CD4-positive, alpha-beta T cell (primary cell): ENCODE measurements around the gene IGSF23. TPM values are rescaled to one million over a fixed set of nuclear protein-coding genes. Genes with fewer than 3 reads are reported as not detected.

Experiments used
- ATAC-seq: fragments of 200-7000 bp; cut with Tn5 transposase; one replicate; pipeline ENCODE4 v1.10.0; 2022; ENCODE audit warnings: mild to moderate bottlenecking; ENCODE audit not compliant: poor library complexity
- CTCF ChIA-PET: fragments of 350-600 bp; sonication (Branson Sonifier 250); formaldehyde crosslinking; loops from one replicate; lab custom pipeline; 2021; ENCODE audit warnings: antibody characterized with exemption, inconsistent platforms; lab: Charles Lee
- POLR2A ChIA-PET: fragments of 350-600 bp; sonication (Branson Sonifier 250); formaldehyde crosslinking; loops from one replicate; lab custom pipeline; 2021; ENCODE audit warnings: antibody characterized with exemption, inconsistent platforms; lab: Charles Lee
- DNase-seq, 14 experiments: peaks; one replicate each; pipeline ENCODE4 v3.0.0-alpha.2; 2013 to 2020; ENCODE audit warnings: mixed read lengths in 2 of 14
- H3K27ac ChIP-seq, 2 donors: one replicate each; pipeline versions ENCODE4 v1.5.1 to v1.7.0; 2013; ENCODE audit warnings: low read length in 2 of 2, low read depth in 1 of 2, mild to moderate bottlenecking in 1 of 2
- H3K27me3 ChIP-seq, 2 experiments: 1 replicate in 1 of 2; 2 replicates in 1 of 2; pipeline versions ENCODE4 v1.6.1 to v1.7.0; 2013; ENCODE audit warnings: low read length in 2 of 2, control low read depth in 1 of 2, mild to moderate bottlenecking in 1 of 2, moderate library complexity in 1 of 2; ENCODE audit not compliant: insufficient read depth in 2 of 2, control insufficient read depth in 1 of 2
- H3K36me3 ChIP-seq: one replicate; pipeline ENCODE4 v1.6.1; 2013; ENCODE audit warnings: low read length, control low read depth; ENCODE audit not compliant: insufficient read depth
- H3K4me1 ChIP-seq: one replicate; pipeline ENCODE4 v1.6.1; 2013; ENCODE audit warnings: low read length, control low read depth; ENCODE audit not compliant: insufficient read depth
- H3K4me3 ChIP-seq: one replicate; pipeline ENCODE4 v1.5.1; 2013; ENCODE audit warnings: mild to moderate bottlenecking, low read length, moderate library complexity
- H3K9me3 ChIP-seq, 2 experiments: 1 replicate in 1 of 2; 2 replicates in 1 of 2; pipeline versions ENCODE4 v1.6.1 to v1.7.0; 2013; ENCODE audit warnings: low read length in 2 of 2, mild to moderate bottlenecking in 2 of 2, control low read depth in 1 of 2, moderate library complexity in 1 of 2; ENCODE audit not compliant: control insufficient read depth in 1 of 2, insufficient read depth in 1 of 2
- H3K27ac Mint-ChIP-seq: one replicate; pipeline ENCODE4 v1.8.0; 2020; ENCODE audit warnings: mixed read lengths
- H3K27me3 Mint-ChIP-seq: one replicate; pipeline ENCODE4 v1.8.0; 2021; ENCODE audit warnings: mixed read lengths
- H3K36me3 Mint-ChIP-seq: one replicate; pipeline ENCODE4 v1.8.0; 2021; ENCODE audit warnings: low read depth, mixed read lengths
- H3K4me1 Mint-ChIP-seq: one replicate; pipeline ENCODE4 v1.8.0; 2021; ENCODE audit warnings: low read depth, mixed read lengths
- H3K4me3 Mint-ChIP-seq: one replicate; pipeline ENCODE4 v1.8.0; 2020; ENCODE audit warnings: mild to moderate bottlenecking, mixed read lengths
- H3K9me3 Mint-ChIP-seq: one replicate; pipeline ENCODE4 v1.8.0; 2020; ENCODE audit warnings: mixed read lengths
- CTCF ChIP-seq: fragments of 200-600 bp; IDR thresholded peaks from one replicate; pipeline ENCODE4 v1.8.0; 2022; ENCODE audit warnings: antibody characterized with exemption, mild to moderate bottlenecking
- intact Hi-C, 2 experiments: fragments of 100-400 bp; cut with DNase I in 1 of 2; cut with micrococcal nuclease in 1 of 2; formaldehyde crosslinking; loops; one replicate each; pipeline versions ENCODE4 v1.15.1 to v1.9.0; 2023 to 2025; cut with DNase I, micrococcal nuclease
- total RNA-seq, 174 experiments: library from RNA in 2 of 174; stranded (reverse) in 2 of 174; gene quantifications; one replicate each; pipeline ENCODE4 v1.2.3 and lab custom pipeline; 2021 to 2026

Gene IGSF23
- total RNA-seq, 2 experiments from 2014 or later = not detected

DNA sequence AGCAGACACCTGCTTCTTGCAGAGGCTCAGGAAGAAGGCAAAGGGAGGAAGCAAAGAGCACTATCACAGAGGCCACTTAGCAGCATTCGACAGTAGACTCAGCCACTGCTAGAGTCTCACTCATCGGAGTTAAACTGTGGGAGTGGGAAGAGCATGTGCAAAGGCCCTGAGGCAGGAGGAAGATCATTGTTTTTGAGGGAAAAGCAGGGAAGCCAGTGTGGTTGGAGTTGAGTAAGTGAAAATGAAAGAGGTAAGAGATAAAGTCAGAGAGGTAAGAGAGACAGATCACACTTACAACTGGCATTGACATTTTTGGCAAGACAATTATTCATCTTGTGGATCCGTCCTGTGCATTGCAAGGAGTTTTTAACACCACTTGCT, 42.8 kb upstream of the IGSF23 start:
- Mint-ChIP-seq H3K27me3 (peaks cover 12% of the 10 kb centered on the region), H3K36me3 (no peaks in the 10 kb centered on the region), H3K4me1 (no peaks in the 10 kb centered on the region), H3K9me3 (no peaks in the 10 kb centered on the region), H3K27ac (no peak overlapping the region), H3K4me3 (no peak overlapping the region)
- DNase-seq (no peak), ATAC-seq (no peak)
- intact Hi-C loops = loop anchor here in 1 of 2 experiments (2.0 kb wide), 1 partner anchor 88 kb away; no protein-coding TSS in a partner anchor
- POLR2A ChIA-PET = no interaction called here
- H3K9me3 ChIP-seq = peaks cover 0 to 10% of the 10 kb centered on the region in 2 experiments
- no peak overlapping the region for H3K27ac ChIP-seq
- no peaks in the 10 kb centered on the region for H3K36me3 ChIP-seq
- no peaks in the 10 kb centered on the region for H3K4me1 ChIP-seq
- no peak overlapping the region for H3K4me3 ChIP-seq
- TF ChIP-seq CTCF = no peak
- H3K27me3 ChIP-seq = peaks cover 0 to 4% of the 10 kb centered on the region in 2 experiments
- CTCF ChIA-PET = interaction anchor here (0.9 to 1.1 kb wide), 2 partner anchors 87 to 201 kb away, joined by 3 read pairs; no protein-coding TSS in a partner anchor

DNA sequence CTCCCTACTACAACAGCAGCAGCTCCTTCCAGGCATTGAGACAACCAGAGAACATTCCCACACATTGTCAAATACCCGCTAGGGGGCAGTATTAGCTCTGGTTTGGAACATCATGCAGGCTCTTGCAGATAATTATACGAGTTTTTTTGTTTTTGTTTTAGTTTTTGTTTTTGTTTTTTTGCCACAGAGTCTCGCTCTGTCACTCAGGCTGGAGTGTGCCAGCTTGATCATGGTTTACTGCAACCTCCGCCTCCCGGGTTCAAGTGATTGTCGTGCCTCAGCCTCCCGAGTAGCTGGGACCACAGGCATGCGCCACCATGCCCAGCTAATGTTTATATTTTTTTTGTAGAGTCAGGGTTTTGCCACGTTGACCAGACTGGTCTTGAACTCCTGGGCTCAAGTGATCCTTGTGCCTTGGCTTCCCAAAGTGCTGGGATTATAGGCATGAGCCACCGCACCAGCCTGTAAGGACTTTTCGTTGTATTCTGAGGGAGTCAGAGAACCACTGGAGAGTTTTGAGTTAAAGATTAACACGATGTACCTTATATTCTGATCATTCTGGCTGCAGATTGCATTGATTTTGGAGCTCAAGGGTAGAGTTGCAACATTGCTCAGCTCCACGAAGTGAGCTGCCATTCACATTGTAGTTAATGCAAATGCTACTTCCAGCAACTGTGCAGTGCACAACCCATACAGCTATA, 42.2 kb upstream of the IGSF23 start:
- CTCF ChIA-PET = interaction anchor here (0.9 to 1.1 kb wide), 2 partner anchors 86 to 200 kb away, joined by 3 read pairs; no protein-coding TSS in a partner anchor
- DNase-seq (peak in 11 of 14 experiments; percentile 2 to 71 (median 23)), ATAC-seq (no peak)
- Histone ChIP-seq H3K27me3 (no peaks in the 10 kb centered on the region), H3K27ac (no peak overlapping the region), H3K36me3 (no peaks in the 10 kb centered on the region), H3K4me1 (no peaks in the 10 kb centered on the region), H3K4me3 (no peak overlapping the region), H3K9me3 (peaks cover 0 to 15% of the 10 kb centered on the region in 2 experiments)
- no peaks in the 10 kb centered on the region for H3K36me3 Mint-ChIP-seq
- intact Hi-C loops = loop anchor here (1.0 to 2.0 kb wide), 2 partner anchors 86 to 88 kb away; no protein-coding TSS in a partner anchor
- H3K4me3 Mint-ChIP-seq = no peak overlapping the region
- peak; percentile 57 for TF ChIP-seq CTCF
- peaks cover 12% of the 10 kb centered on the region for H3K27me3 Mint-ChIP-seq
- no peaks in the 10 kb centered on the region for H3K4me1 Mint-ChIP-seq
- H3K9me3 Mint-ChIP-seq = no peaks in the 10 kb centered on the region
- POLR2A ChIA-PET = no interaction called here
- H3K27ac Mint-ChIP-seq = no peak overlapping the region

DNA sequence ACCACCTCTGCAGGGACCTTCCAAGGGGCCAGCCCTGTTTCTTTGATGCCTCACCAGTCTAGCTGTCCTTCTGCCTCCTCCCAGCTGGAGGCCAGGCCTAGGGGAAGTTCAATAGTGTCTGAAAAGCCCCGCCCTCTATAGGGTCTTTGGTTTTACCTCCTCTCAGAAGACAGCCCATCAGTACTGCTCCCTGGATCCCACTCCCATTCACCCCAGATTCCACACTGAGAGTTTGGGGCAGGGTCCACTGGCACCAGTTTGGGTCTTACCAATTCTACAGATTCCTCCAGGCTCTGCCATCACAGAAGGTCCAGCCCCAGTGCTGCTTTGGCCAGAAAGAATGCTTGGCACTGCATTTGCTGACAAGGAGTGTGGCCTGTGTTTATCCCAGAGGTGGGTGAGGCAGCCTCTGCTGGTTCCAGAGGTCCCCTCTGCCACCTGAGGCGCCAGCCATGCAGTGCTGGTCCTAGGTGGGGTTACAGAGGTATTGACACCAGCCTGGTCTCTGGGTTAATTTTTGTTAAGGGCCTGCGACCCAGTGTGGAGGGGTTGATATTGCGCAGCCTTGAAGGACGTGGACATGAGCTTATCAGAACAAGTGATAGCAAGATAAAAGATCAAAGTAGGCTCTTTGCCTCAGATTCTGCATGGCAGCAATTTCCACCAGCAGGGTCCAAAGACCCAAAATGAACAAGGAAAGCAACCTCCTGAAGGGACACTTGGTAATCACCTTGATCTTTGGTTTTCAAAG, 41.4 kb upstream of the IGSF23 start:
- Mint-ChIP-seq H3K36me3 (no peaks in the 10 kb centered on the region), H3K4me1 (no peaks in the 10 kb centered on the region), H3K9me3 (no peaks in the 10 kb centered on the region), H3K4me3 (no peak overlapping the region), H3K27me3 (peaks cover 6% of the 10 kb centered on the region), H3K27ac (no peak overlapping the region)
- Histone ChIP-seq H3K9me3 (peaks cover 0 to 18% of the 10 kb centered on the region in 2 experiments), H3K36me3 (no peaks in the 10 kb centered on the region), H3K4me1 (no peaks in the 10 kb centered on the region), H3K27ac (no peak overlapping the region), H3K27me3 (no peaks in the 10 kb centered on the region), H3K4me3 (no peak overlapping the region)
- ChIA-PET POLR2A (no interaction called here), CTCF (no interaction called here)
- no peak for ATAC-seq
- DNase-seq = no peak
- no peak for TF ChIP-seq CTCF
- intact Hi-C loops = loop anchor here (1.0 to 2.0 kb wide), 2 partner anchors 85 to 87 kb away; no protein-coding TSS in a partner anchor
